T1000 (cell line): ENCODE data around the gene SPOP.
"Not testable (repeated sequence)": the region's sequence is repeated elsewhere in the genome, so short reads cannot be mapped to it uniquely, and the experiment has no call there.

Experiments
- DNase-seq: peaks from one replicate; lab custom pipeline; 2025; ENCODE audit warnings: mixed read lengths; lab: John Stamatoyannopoulos, UW

The SPOP gene

DNA sequence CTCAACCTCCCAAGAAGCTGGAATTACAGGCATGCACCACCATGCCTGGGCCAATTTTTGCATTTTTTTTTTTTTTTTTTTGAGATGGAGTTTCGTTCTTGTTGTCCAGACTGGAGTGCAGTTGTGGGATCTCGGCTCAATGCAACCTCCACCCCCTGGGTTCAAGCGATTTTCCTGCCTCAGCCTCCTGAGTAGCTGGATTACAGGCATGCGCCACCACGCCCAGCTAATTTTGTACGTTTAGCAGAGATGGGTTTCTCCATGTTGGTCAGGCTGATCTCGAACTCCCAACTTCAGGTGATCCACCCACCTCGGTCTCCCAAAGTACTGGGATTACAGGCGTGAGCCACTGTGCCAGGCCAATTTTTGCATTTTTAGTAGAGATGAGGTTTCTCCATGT lies 127.1 kb downstream of the SPOP start:
- not testable (repeated sequence) for DNase-seq

DNA sequence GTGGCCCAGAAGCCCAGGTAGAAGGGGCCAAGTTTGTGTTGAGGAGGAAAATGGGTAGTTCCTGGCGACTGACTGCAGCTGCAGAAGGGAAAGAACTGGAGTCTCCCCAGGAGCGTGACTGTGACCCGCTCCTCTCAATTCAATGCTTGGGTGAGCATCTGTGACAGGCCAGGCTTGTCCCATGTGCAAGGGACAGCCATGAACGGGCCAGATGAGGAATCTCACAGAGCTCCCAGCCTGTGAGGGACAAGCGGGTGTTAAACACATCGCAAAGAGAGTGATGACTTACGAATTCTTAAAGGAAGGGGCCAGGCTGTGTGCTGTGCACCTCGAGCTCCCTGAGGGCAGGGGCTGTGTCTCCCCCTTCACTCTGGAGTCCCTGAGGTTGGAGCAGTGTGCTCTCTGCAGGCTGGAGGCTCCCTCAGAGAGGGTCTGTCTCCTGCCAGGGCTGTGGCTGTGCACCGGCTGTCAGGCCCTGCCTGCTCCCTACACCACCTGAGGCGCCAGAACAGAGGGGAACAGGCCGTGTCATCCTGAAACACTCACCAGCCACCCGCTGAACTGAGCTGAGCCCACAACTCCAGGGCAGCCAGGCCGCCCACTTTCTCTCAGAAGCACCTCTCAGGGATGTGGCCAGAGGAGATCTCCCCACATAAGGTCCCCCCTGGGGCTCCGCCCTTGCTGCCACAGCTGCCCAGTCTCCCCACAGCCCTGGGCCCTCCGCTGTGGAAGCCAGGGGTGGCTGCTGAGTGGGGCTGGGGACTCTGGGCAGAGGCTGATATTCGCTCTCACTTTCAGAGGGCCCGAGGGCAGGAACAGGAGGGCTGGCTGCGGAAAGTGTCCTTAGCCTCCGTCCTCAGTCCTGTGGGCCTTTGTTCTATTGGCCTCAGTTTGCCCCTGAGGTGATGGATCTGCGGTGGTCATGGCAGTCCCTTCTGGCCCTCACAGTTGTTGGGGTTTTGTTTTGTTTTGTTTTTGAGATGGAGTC lies 127.9 kb downstream of the SPOP start:
- DNase-seq, result no peak

DNA sequence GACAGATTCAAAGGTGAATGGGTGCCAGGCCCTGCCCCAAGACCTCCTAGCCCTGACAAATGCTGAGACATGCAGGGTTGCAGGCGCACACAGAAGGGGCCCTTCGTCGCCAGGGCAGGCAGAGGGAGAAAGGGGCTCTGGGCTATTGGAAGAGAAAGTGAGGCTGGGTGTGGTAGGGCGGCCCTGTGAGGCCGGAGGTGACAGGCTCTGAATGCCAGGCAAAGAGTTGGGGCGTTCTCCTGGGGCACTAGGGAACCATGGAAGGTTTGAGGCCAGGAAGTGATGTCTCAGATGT lies 128.6 kb downstream of the SPOP start:
- DNase-seq, result no peak
